Measurements from ENCODE around the gene KIAA1958. TPM values are rescaled to one million over a fixed set of nuclear protein-coding genes. Genes with fewer than 3 reads are reported as not detected.

The KIAA1958 gene
- total RNA-seq, 1 experiment from 2014 or later, result 4.2 TPM

- Histone ChIP-seq H3K4me2 (ENCODE audit: low read length) (no peak overlapping the region), H3K9me2 (replicated peaks; ENCODE audit: low read length) (no peaks in the 10 kb centered on the region), H3K9ac (ENCODE audit: low read length) (no peak overlapping the region), H4K20me1 (ENCODE audit: low read length) (no peaks in the 10 kb centered on the region), H3K9me3 (ENCODE audit: low read length) (no peaks in the 10 kb centered on the region), H3K36me3 (ENCODE audit: low read depth, low read length) (no peaks in the 10 kb centered on the region), H2AFZ (ENCODE audit: low read length) (no peak overlapping the region), H3K27ac (ENCODE audit: low read length) (no peak overlapping the region), H3K4me3 (ENCODE audit: low read length) (no peak overlapping the region), H3K79me2 (ENCODE audit: low read length) (no peaks in the 10 kb centered on the region), H3K27me3 (ENCODE audit: low read length) (no peaks in the 10 kb centered on the region), H3F3A (ENCODE audit: low read length, unreplicated experiment) (no peaks in the 10 kb centered on the region), H3K4me1 (ENCODE audit: insufficient read depth, low read length) (no peaks in the 10 kb centered on the region)
- CTCF ChIA-PET, result no interaction called here
- POLR2A ChIA-PET (ENCODE audit: unreplicated experiment), result no interaction called here
- no peak for DNase-seq
- no TSS peak for BruUV-seq (replicated peaks)
- TF ChIP-seq EZH2phosphoT487 (IDR thresholded peaks at IDR 0.05; ENCODE audit: borderline replicate concordance, low read length) (no peak), CTCF (conservative IDR thresholded peaks at IDR 0.05; ENCODE audit: low read depth, low read length) (no peak), EZH2 (IDR thresholded peaks at IDR 0.05; ENCODE audit: low read length, unreplicated experiment) (no peak)
- no peak for ATAC-seq
- intact Hi-C loops (cut with micrococcal nuclease), result no loop called here
Observed at GRCh38 chr9:112677040-112677439, 190.4 kb downstream of the KIAA1958 start.

GRCh38 chr9:112680731-112681402 lies 194.2 kb downstream of the KIAA1958 start:
- ChIA-PET POLR2A (ENCODE audit: unreplicated experiment) (interaction anchor here (0.6 kb wide), 1 partner anchor 68 kb away, joined by 3 read pairs; no protein-coding TSS in a partner anchor), CTCF (no interaction called here)
- Histone ChIP-seq H3K27me3 (ENCODE audit: low read length) (no peaks in the 10 kb centered on the region), H3K9me2 (replicated peaks; ENCODE audit: low read length) (no peaks in the 10 kb centered on the region), H3K4me1 (ENCODE audit: insufficient read depth, low read length) (no peaks in the 10 kb centered on the region), H3K4me2 (ENCODE audit: low read length) (no peak overlapping the region), H3K79me2 (ENCODE audit: low read length) (no peaks in the 10 kb centered on the region), H2AFZ (ENCODE audit: low read length) (no peak overlapping the region), H3K36me3 (ENCODE audit: low read depth, low read length) (peaks cover 6% of the 10 kb centered on the region; the same call in 1 of the 2 replicates), H3F3A (ENCODE audit: low read length, unreplicated experiment) (no peaks in the 10 kb centered on the region), H3K4me3 (ENCODE audit: low read length) (no peak overlapping the region), H3K27ac (ENCODE audit: low read length) (no peak overlapping the region), H4K20me1 (ENCODE audit: low read length) (no peaks in the 10 kb centered on the region), H3K9ac (ENCODE audit: low read length) (no peak overlapping the region), H3K9me3 (ENCODE audit: low read length) (no peaks in the 10 kb centered on the region)
- no TSS peak for BruUV-seq (replicated peaks)
- intact Hi-C loops (cut with micrococcal nuclease), result no loop called here
- no peak for DNase-seq
- no peak for ATAC-seq
- TF ChIP-seq EZH2phosphoT487 (IDR thresholded peaks at IDR 0.05; ENCODE audit: borderline replicate concordance, low read length), result no peak
- TF ChIP-seq CTCF (conservative IDR thresholded peaks at IDR 0.05; ENCODE audit: low read depth, low read length), result no peak
- no peak for TF ChIP-seq EZH2 (IDR thresholded peaks at IDR 0.05; ENCODE audit: low read length, unreplicated experiment)

DNA sequence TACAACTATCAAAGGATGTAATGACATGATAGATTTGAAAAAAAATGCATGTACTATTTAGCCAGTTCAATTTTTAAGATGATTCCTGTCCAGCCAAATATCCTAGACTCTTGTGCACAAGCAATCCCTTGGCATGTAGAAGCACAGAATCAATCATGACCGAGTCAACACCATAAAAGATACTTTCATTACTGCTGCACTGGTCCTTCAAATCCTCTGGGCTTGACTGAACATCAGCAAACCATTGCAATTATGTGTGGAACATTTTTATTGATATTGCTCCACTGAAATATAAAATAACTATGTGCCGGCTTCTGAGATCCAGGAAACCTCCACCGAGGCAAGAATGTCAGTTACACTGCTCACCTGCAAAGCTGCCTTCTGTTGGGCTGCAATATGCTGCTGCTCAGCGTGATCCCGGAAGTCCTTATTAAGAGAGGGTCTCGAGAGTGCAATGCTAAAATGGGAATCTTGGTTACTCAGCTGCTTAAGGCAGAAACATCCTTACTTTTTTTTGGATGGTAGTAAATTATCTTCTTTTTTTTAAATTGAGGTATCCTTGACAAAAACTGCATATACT lies 202.6 kb downstream of the KIAA1958 start:
- H2AFZ ChIP-seq (ENCODE audit: low read length), result no peak overlapping the region
- H3K4me3 ChIP-seq (ENCODE audit: low read length), result no peak overlapping the region
- TF ChIP-seq EZH2 (IDR thresholded peaks at IDR 0.05; ENCODE audit: low read length, unreplicated experiment) (no peak), EZH2phosphoT487 (IDR thresholded peaks at IDR 0.05; ENCODE audit: borderline replicate concordance, low read length) (no peak), CTCF (conservative IDR thresholded peaks at IDR 0.05; ENCODE audit: low read depth, low read length) (no peak)
- DNase-seq (no peak), ATAC-seq (no peak)
- peaks cover 10% of the 10 kb centered on the region; the same call in 1 of the 2 replicates for H3K36me3 ChIP-seq (ENCODE audit: low read depth, low read length)
- no peaks in the 10 kb centered on the region for H3K27me3 ChIP-seq (ENCODE audit: low read length)
- ChIA-PET POLR2A (ENCODE audit: unreplicated experiment) (no interaction called here), CTCF (no interaction called here)
- no peaks in the 10 kb centered on the region for H3K79me2 ChIP-seq (ENCODE audit: low read length)
- H3K9me3 ChIP-seq (ENCODE audit: low read length), result no peaks in the 10 kb centered on the region
- no peak overlapping the region for H3K9ac ChIP-seq (ENCODE audit: low read length)
- no peaks in the 10 kb centered on the region for H3F3A ChIP-seq (ENCODE audit: low read length, unreplicated experiment)
- no peak overlapping the region for H3K27ac ChIP-seq (ENCODE audit: low read length)
- intact Hi-C loops (cut with micrococcal nuclease), result no loop called here
- H3K9me2 ChIP-seq (replicated peaks; ENCODE audit: low read length), result no peaks in the 10 kb centered on the region
- no TSS peak for BruUV-seq (replicated peaks)
- no peaks in the 10 kb centered on the region for H4K20me1 ChIP-seq (ENCODE audit: low read length)
- H3K4me1 ChIP-seq (ENCODE audit: insufficient read depth, low read length), result no peaks in the 10 kb centered on the region
- no peak overlapping the region for H3K4me2 ChIP-seq (ENCODE audit: low read length)
